RWPE1 (cell line): ENCODE data around the gene WDR5B.
"Not testable (repeated sequence)": the region's sequence is repeated elsewhere in the genome, so short reads cannot be mapped to it uniquely, and the experiment has no call there.

ENCODE experiments used
- CTCF ChIA-PET: fragments of 350-600 bp; sonication (Branson Sonifier 250); formaldehyde crosslinking; extraction: SDS; loops from one replicate; lab custom pipeline; 2021; lab: Yijun Ruan, JAX
- POLR2A ChIA-PET: fragments of 400-600 bp; formaldehyde crosslinking; extraction: SDS; loops from one replicate; lab custom pipeline; 2020; ENCODE audit warnings: antibody characterized with exemption; ENCODE audit not compliant: low non-redundant PET; lab: Yijun Ruan, JAX
- DNase-seq: peaks from one replicate; pipeline ENCODE4 v3.0.0; 2012; ENCODE audit warnings: low spot score
- H3K27ac ChIP-seq: fragments of 450-650 bp; 2 replicates; pipeline ENCODE4 v1.5.1; 2017
- CTCF ChIP-seq: fragments of 450-650 bp; conservative IDR thresholded peaks from 2 replicates; pipeline ENCODE4 v1.5.1; 2017; ENCODE audit warnings: low read depth, mild to moderate bottlenecking

Gene WDR5B

GRCh38 chr3:122456074-122456473 is 40.2 kb upstream of the WDR5B start:
- DNase-seq, result no peak
- H3K27ac ChIP-seq, result no peak overlapping the region
- ChIA-PET CTCF (interaction anchor here (0.7 kb wide), 1 partner anchor 403 kb away, joined by 3 read pairs; no protein-coding TSS in a partner anchor), POLR2A (no interaction called here)
- TF ChIP-seq CTCF, result no peak

GRCh38 chr3:122451371-122451770 is 35.5 kb upstream of the WDR5B start:
- POLR2A ChIA-PET, result no interaction called here
- no peak for DNase-seq
- no peak overlapping the region for H3K27ac ChIP-seq
- CTCF ChIA-PET, result no interaction called here
- no peak for TF ChIP-seq CTCF

- CTCF ChIA-PET, result not testable (repeated sequence)
Observed at GRCh38 chr3:122448218-122448617, 32.4 kb upstream of the WDR5B start.

GRCh38 chr3:122444491-122444887 is 28.6 kb upstream of the WDR5B start:
- DNase-seq, H3K27ac ChIP-seq, POLR2A ChIA-PET, CTCF ChIA-PET: not testable (repeated sequence)

More at GRCh38 chr3:122448218-122448617, 32.4 kb upstream of the WDR5B start:
- DNase-seq, H3K27ac ChIP-seq, POLR2A ChIA-PET: not testable (repeated sequence)

- POLR2A ChIA-PET, H3K27ac ChIP-seq: not testable (repeated sequence)
- CTCF ChIA-PET, result interaction anchor here (0.6 kb wide), 1 partner anchor 20 kb away, joined by 3 read pairs; no protein-coding TSS in a partner anchor
- peak; percentile 18 for DNase-seq
Observed at GRCh38 chr3:122443762-122444490, 28.1 kb upstream of the WDR5B start.

GRCh38 chr3:122443090-122443489 is 27.2 kb upstream of the WDR5B start:
- H3K27ac ChIP-seq, result no peak overlapping the region
- ChIA-PET POLR2A (no interaction called here), CTCF (interaction anchor here (0.6 kb wide), 1 partner anchor 21 kb away, joined by 3 read pairs; no protein-coding TSS in a partner anchor)
- no peak for DNase-seq
- TF ChIP-seq CTCF, result no peak

- H3K27ac ChIP-seq, result no peak overlapping the region
- POLR2A ChIA-PET, result no interaction called here
- CTCF ChIA-PET, result no interaction called here
- no peak for TF ChIP-seq CTCF
- DNase-seq, result no peak
Observed at GRCh38 chr3:122435950-122436349, 20.1 kb upstream of the WDR5B start.

- TF ChIP-seq CTCF, result no peak
- CTCF ChIA-PET, result no interaction called here
- no peak for DNase-seq
- POLR2A ChIA-PET, result no interaction called here
- H3K27ac ChIP-seq, result no peak overlapping the region
Observed at GRCh38 chr3:122430371-122430770, 14.5 kb upstream of the WDR5B start.
